ENCODE results near the gene CLDN9.

DNA sequence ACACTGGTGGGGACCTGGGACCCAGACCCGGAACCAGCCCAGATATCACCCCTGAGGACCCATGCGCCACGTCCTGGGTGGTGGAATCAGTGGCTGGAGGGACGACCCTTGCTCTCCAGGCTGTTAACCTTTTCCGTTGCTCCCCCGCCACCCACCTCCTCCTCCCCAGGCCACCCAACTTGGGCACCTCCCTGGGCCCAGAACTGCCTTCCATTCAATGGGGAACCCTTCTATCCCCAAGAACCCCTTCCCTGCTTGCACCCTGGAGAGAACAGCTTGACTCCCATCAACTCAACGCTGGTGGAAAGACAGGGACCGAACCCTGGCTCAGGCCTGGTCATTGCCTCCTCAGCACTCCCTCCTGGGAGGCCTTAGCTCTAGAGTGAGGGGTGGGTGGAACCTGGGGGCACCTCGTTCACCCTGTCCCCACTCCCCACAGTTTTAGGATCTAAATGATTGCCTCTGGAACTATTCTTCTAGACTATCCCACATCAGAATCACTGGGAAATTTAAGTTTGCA lies 47.1 kb downstream of the CLDN9 start:
- TF ChIP-seq POLR2A (IDR thresholded peaks at IDR 0.05), result no peak
- TF ChIP-seq, protein P1, sequence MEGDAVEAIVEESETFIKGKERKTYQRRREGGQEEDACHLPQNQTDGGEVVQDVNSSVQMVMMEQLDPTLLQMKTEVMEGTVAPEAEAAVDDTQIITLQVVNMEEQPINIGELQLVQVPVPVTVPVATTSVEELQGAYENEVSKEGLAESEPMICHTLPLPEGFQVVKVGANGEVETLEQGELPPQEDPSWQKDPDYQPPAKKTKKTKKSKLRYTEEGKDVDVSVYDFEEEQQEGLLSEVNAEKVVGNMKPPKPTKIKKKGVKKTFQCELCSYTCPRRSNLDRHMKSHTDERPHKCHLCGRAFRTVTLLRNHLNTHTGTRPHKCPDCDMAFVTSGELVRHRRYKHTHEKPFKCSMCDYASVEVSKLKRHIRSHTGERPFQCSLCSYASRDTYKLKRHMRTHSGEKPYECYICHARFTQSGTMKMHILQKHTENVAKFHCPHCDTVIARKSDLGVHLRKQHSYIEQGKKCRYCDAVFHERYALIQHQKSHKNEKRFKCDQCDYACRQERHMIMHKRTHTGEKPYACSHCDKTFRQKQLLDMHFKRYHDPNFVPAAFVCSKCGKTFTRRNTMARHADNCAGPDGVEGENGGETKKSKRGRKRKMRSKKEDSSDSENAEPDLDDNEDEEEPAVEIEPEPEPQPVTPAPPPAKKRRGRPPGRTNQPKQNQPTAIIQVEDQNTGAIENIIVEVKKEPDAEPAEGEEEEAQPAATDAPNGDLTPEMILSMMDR (IDR thresholded peaks at IDR 0.05), result no peak

All from esophagus squamous epithelium (tissue), 4 donors.